Upper lobe of right lung (tissue), 1 donor: ENCODE results near the gene NAB2. TPM values are rescaled to one million over a fixed set of nuclear protein-coding genes. Genes with fewer than 3 reads are reported as not detected.
A peak's percentile ranks its signal among the peaks of the same experiment; 100 is the strongest.

Experiments used
- ATAC-seq: fragments of 200-7000 bp; cut with Tn5 transposase; one replicate; pipeline ENCODE4 v1.9.1; 2020; ENCODE audit warnings: mild to moderate bottlenecking, moderate library complexity
- DNase-seq: peaks from one replicate; pipeline ENCODE4 v3.0.0-alpha.2; 2020
- H3K27ac ChIP-seq: fragments of 200-600 bp; one replicate; pipeline ENCODE4 v1.8.0; 2022
- H3K27me3 ChIP-seq: fragments of 200-600 bp; one replicate; pipeline ENCODE4 v1.8.0; 2022; ENCODE audit warnings: mild to moderate bottlenecking
- H3K36me3 ChIP-seq: fragments of 200-600 bp; one replicate; pipeline ENCODE4 v1.8.0; 2022
- H3K4me1 ChIP-seq: fragments of 200-600 bp; one replicate; pipeline ENCODE4 v1.8.0; 2022
- H3K4me3 ChIP-seq: fragments of 200-600 bp; one replicate; pipeline ENCODE4 v1.8.0; 2022; ENCODE audit warnings: mild to moderate bottlenecking
- H3K9me3 ChIP-seq: fragments of 200-600 bp; one replicate; pipeline ENCODE4 v1.8.0; 2022
- CTCF ChIP-seq: fragments of 200-600 bp; IDR thresholded peaks from one replicate; pipeline ENCODE4 v1.8.0; 2022; ENCODE audit warnings: antibody characterized with exemption
- intact Hi-C: fragments of 100-400 bp; cut with DNase I; formaldehyde crosslinking; loops from one replicate; pipeline ENCODE4 v1.11.0; 2022
- total RNA-seq: library from RNA; stranded (reverse); fragmentation: NEBNext Ultra II Directional; extraction: Animal tissue kit (Norgen Biotek cat#: 25700); gene quantifications from one replicate; pipeline ENCODE4 v1.2.1, GENCODE V29; 2021
- donor health status: DM: no; HTN: yes; CAD: no; lungs with severe emphysema.

NAB2 gene
- total RNA-seq, 1 donor from 2014 or later, result 37.3 TPM

DNA sequence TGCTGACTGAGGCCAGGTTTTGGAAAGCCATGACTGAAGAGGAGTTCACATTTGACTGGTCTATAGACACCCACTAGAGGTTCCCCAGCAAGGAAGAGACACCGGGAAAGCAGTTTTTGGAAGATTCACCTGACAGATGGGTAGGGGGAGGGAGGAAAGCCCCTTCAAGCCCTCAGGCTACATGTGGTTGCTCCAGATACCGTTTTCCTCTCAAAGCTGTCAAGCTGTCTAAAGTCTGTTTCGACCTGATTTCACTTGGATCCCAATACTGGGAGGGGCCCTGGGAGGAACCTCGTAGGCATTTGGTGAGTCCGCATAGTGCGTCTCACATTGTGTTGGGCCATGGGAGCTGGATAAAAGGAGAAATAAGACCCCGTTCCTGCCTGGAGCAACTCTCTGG, 37.6 kb downstream of the NAB2 start:
- Histone ChIP-seq H3K27me3 (no peaks in the 10 kb centered on the region), H3K4me3 (no peak overlapping the region), H3K27ac (peak overlapping the region; percentile 92), H3K4me1 (peaks cover 8% of the 10 kb centered on the region), H3K9me3 (no peaks in the 10 kb centered on the region), H3K36me3 (no peaks in the 10 kb centered on the region)
- intact Hi-C loops, result no loop called here
- ATAC-seq, result no peak
- no peak for TF ChIP-seq CTCF
- DNase-seq, result no peak

GRCh38 chr12:57127101-57127725, 38.3 kb downstream of the NAB2 start:
- H3K27ac ChIP-seq, result peak overlapping the region; percentile 92
- ATAC-seq (peak; percentile 75), DNase-seq (peak; percentile 89)
- peaks cover 14% of the 10 kb centered on the region for H3K4me1 ChIP-seq
- H3K9me3 ChIP-seq, result no peaks in the 10 kb centered on the region
- no peaks in the 10 kb centered on the region for H3K36me3 ChIP-seq
- peak overlapping the region; percentile 83 for H3K4me3 ChIP-seq
- peak; percentile 28 for TF ChIP-seq CTCF
- no peaks in the 10 kb centered on the region for H3K27me3 ChIP-seq
- intact Hi-C loops, result no loop called here

- DNase-seq, result peak; percentile 93
- intact Hi-C loops, result no loop called here
- ATAC-seq, result peak; percentile 77
These were observed 39.0 kb downstream of the NAB2 start, which contains the start of gene LRP1 for GRCh38 chr12:57127726-57128518. Gene LRP1 (plus strand): TSS chr12:57128483. CDS start chr12:57128965, 482 bp downstream.

DNA sequence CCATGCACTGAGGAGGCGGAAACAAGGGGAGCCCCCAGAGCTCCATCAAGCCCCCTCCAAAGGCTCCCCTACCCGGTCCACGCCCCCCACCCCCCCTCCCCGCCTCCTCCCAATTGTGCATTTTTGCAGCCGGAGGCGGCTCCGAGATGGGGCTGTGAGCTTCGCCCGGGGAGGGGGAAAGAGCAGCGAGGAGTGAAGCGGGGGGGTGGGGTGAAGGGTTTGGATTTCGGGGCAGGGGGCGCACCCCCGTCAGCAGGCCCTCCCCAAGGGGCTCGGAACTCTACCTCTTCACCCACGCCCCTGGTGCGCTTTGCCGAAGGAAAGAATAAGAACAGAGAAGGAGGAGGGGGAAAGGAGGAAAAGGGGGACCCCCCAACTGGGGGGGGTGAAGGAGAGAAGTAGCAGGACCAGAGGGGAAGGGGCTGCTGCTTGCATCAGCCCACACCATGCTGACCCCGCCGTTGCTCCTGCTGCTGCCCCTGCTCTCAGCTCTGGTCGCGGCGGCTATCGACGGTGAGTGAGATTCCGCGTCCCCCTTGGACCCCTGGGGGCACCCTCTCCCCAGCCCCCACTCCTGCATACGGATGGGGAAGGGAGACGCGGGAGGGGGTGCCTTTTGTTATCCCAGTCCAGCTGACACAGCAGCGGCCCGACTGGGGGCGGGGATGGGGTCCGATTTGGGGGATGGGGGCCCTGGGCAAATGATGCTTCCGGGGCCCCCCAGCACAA, 39.8 kb downstream of the NAB2 start:
- no peak for DNase-seq

More at GRCh38 chr12:57127726-57128518, 39.0 kb downstream of the NAB2 start, which contains the start of gene LRP1:
- Histone ChIP-seq H3K27ac (peak within 1 kb of the TSS; percentile 92), H3K36me3 (no peaks in the 10 kb centered on the region), H3K4me1 (peaks cover 21% of the 10 kb centered on the region), H3K4me3 (peak within 1 kb of the TSS; percentile 83), H3K9me3 (no peaks in the 10 kb centered on the region), H3K27me3 (no peaks in the 10 kb centered on the region)
- no peak for TF ChIP-seq CTCF

More for the DNA sequence above, 39.8 kb downstream of the NAB2 start:
- no peaks in the 10 kb centered on the region for H3K27me3 ChIP-seq
- H3K27ac ChIP-seq, result peak overlapping the region; percentile 92
- intact Hi-C loops, result no loop called here
- no peak for ATAC-seq
- no peak for TF ChIP-seq CTCF
- no peaks in the 10 kb centered on the region for H3K36me3 ChIP-seq
- H3K4me1 ChIP-seq, result peaks cover 22% of the 10 kb centered on the region
- H3K9me3 ChIP-seq, result no peaks in the 10 kb centered on the region
- peak overlapping the region; percentile 83 for H3K4me3 ChIP-seq
